ENCODE data around the gene RNF212B.
"Not testable (repeated sequence)": the region's sequence is repeated elsewhere in the genome, so short reads cannot be mapped to it uniquely, and the experiment has no call there.

The RNF212B gene

DNA sequence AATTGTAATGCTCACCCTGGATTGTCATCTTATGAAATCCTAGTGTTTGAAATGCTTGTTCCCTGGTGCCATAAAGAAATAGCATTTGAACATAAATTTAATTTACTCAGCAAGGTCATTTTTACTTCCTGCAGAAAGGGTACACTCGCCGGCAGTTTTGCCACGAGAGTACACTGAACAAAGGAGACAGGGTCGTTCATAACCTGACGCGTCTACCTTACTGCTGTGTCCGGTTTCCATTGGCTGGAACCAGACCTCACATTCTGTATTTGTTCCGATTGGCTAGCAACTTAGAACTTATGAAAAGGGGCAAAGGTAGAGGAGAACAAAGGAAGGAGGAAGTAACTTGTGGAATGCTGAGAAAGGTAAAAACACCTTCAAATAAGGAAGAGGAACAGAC lies 23.1 kb downstream of the RNF212B start:
- not testable (repeated sequence) for H3K27ac Mint-ChIP-seq; H3K9me3 Mint-ChIP-seq; H3K4me1 Mint-ChIP-seq (ENCODE audit: low read depth); H3K36me3 Mint-ChIP-seq (ENCODE audit: low read depth); H3K4me3 Mint-ChIP-seq
- H3K27me3 Mint-ChIP-seq: peaks cover 35% of the 10 kb centered on the region

DNA sequence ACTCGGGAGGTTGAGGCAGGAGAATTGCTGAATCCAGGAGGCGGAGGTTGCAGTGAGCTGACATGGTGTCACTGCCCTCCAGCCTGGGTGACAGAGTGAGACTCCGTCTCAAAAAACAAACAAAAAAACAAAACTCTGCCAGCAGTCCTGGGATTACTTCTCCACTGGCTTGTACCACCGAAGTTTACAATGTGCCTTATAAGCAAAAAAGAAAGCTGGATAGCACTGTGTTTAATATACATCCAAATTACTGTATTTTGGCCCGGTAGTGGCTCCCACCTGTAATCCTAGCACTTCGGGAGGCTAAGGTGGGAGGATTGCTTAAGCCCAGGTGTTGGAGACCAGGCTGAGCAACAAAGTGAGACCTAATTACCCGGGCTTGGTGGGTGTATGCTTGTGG lies 31.5 kb downstream of the RNF212B start:
- no peak overlapping the region for H3K4me3 Mint-ChIP-seq
- H3K9me3 Mint-ChIP-seq: no peaks in the 10 kb centered on the region
- H3K27ac Mint-ChIP-seq: no peak overlapping the region
- H3K27me3 Mint-ChIP-seq: peaks cover 3% of the 10 kb centered on the region
- no peaks in the 10 kb centered on the region for H3K36me3 Mint-ChIP-seq (ENCODE audit: low read depth)
- H3K4me1 Mint-ChIP-seq (ENCODE audit: low read depth): no peaks in the 10 kb centered on the region

DNA sequence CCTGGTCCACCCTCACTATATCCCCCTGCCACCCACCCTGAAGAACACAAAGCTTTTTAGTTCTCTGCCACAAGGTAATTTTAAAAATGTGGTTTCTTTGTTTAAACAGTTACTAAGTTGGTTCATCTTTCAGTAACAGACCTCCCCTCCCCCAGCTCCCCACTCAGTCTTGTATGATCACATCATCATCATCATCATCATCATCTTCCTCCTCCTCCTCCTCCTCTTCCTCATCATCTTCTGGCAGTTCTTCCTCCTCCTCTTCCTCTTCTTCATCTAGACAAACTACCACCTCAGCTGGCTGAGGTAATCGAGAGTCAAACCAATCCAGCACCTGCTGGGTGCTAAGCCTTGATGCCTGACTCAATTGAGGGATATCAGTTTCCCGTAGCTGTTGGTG lies 37.7 kb downstream of the RNF212B start:
- H3K27ac Mint-ChIP-seq: peak overlapping the region; percentile 66
- peaks cover 11% of the 10 kb centered on the region for H3K36me3 Mint-ChIP-seq (ENCODE audit: low read depth)
- no peaks in the 10 kb centered on the region for H3K9me3 Mint-ChIP-seq
- no peaks in the 10 kb centered on the region for H3K4me1 Mint-ChIP-seq (ENCODE audit: low read depth)
- no peaks in the 10 kb centered on the region for H3K27me3 Mint-ChIP-seq
- no peak overlapping the region for H3K4me3 Mint-ChIP-seq

DNA sequence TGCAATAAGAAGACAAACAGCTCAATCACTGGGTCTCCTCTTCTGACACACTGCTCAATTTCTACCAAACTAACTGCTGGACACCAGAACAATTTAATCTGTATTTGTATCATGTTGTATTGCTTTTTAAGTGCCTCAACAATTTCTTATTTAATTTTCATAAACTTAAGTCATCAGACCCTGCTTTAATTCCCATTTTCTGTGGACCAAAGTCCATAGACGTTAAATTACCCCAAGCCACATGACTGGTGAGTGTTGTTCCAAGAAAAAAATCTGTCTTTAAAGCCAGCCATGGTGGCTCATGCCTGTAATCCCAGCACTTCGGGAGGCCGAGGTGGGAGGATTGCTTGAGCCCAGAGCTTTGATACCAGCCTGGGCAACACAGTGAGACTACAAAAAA lies 39.5 kb downstream of the RNF212B start:
- no peaks in the 10 kb centered on the region for H3K27me3 Mint-ChIP-seq
- no peaks in the 10 kb centered on the region for H3K4me1 Mint-ChIP-seq (ENCODE audit: low read depth)
- no peaks in the 10 kb centered on the region for H3K9me3 Mint-ChIP-seq
- H3K4me3 Mint-ChIP-seq: no peak overlapping the region
- peaks cover 11% of the 10 kb centered on the region for H3K36me3 Mint-ChIP-seq (ENCODE audit: low read depth)
- no peak overlapping the region for H3K27ac Mint-ChIP-seq

DNA sequence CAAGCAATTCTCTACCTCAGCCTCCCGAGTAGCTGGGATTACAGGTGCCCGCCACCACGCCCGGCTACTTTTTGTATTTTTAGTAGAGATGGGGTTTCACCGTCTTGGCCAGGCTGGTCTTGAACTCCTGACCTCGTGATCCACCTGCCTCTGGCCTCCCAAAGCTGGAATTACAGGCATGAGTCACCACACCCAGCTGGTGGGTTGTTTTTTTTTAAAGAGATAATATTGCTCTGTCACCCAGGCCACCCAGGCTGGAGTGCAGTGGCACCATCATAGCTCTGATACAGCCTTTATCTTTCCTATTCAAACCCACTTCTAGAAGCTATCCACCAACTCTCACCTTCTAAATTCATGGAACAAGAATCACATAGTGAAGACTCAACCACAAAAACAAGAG lies 40.2 kb downstream of the RNF212B start:
- H3K9me3 Mint-ChIP-seq: not testable (repeated sequence)

DNA sequence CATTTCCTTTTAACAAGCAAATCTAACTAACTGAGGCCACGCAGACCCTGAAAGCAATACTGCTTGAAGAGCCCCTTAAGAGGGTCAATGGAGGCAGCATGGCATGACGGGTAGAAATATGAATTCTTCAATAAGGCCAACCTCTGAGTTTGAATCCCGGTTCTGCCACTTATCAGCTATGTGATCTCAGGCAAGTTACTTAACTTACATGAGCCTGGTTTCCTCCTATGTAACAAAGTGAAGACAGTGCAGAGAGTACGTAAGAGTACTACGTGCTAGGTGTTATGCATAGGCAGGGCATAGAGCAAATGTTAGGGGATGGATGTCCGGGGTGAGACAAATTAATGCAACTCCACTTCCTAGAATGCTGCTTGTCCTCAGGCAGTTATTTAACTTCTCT lies 43.5 kb downstream of the RNF212B start:
- H3K27me3 Mint-ChIP-seq: no peaks in the 10 kb centered on the region
- H3K4me3 Mint-ChIP-seq: no peak overlapping the region
- H3K4me1 Mint-ChIP-seq (ENCODE audit: low read depth): peaks cover 23% of the 10 kb centered on the region
- H3K27ac Mint-ChIP-seq: no peak overlapping the region
- no peaks in the 10 kb centered on the region for H3K9me3 Mint-ChIP-seq
- H3K36me3 Mint-ChIP-seq (ENCODE audit: low read depth): peaks cover 8% of the 10 kb centered on the region

More for the DNA sequence above, 40.2 kb downstream of the RNF212B start:
- H3K4me1 Mint-ChIP-seq (ENCODE audit: low read depth); H3K4me3 Mint-ChIP-seq; H3K27ac Mint-ChIP-seq; H3K27me3 Mint-ChIP-seq: not testable (repeated sequence)
- peaks cover 13% of the 10 kb centered on the region for H3K36me3 Mint-ChIP-seq (ENCODE audit: low read depth)

DNA sequence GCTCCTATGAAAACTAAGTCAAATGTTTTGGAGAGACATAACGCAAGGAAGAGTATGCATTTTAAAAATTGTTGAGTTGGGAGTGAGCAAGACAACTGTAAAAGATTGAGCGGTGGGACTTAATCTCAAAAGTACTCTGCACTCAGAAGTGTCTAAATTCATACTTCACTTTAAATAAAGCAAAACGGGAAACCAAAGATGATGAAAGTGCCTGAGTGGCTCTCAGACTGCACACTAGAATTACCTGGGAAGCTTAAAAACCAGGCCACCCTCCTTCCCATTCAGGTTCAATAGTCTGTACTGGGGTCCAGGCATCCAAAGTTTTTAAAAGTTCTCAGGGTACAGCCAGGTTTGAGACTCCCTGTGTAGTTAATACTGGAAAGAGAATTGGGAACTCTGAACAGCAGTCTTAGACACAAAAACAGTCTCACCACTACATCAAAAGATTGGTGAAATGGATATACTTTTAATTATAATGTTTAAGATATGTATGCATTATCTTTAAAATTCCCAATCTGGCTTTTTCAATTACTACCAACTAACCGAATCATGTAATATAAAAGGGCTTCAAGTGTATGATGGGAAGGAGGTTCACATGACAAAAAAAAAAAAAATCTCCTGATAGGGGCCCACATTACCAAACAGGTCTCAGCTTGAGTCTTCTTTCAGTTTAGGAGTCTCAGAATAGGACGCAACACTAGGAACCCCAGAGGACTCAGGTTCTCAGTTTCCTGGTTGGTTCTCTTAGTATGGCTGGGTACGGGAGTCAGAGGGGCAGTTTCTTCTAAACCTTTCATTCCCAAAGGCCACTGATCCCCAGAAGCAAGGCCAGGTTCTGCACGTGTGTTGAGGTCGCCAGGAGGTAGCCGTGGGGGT lies 47.2 kb downstream of the RNF212B start:
- H3K9me3 Mint-ChIP-seq: no peaks in the 10 kb centered on the region
- H3K4me1 Mint-ChIP-seq (ENCODE audit: low read depth): peaks cover 31% of the 10 kb centered on the region
- no peaks in the 10 kb centered on the region for H3K27me3 Mint-ChIP-seq
- peak overlapping the region; percentile 96 for H3K4me3 Mint-ChIP-seq
- peaks cover 8% of the 10 kb centered on the region for H3K36me3 Mint-ChIP-seq (ENCODE audit: low read depth)
- peak overlapping the region; percentile 95 for H3K27ac Mint-ChIP-seq

DNA sequence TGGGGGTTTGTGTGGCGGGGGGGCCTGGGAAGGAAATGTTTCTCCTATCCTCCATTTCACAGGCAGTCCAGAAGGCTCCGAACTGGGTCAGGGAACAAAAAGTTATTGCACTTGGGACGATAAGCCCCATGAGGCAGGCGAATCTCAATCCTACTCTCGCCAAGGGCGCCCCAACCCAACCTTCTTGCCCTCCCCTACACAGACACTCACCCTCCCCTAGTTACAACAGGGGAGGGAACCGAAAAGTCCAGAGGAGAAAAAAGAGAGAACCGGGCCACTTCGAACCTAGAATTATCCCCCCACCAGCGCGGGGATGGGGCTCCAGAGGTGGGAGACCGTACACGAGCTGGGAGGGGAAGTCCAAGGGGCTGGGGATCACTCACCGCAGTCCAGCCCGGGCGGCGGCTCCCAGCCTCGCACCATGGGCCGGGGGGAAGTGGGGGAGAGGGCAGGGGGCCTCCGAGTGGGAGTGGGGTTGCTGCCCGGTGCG lies 47.8 kb downstream of the RNF212B start:
- Mint-ChIP-seq H3K4me3 (peak overlapping the region; percentile 96), H3K36me3 (ENCODE audit: low read depth) (peaks cover 8% of the 10 kb centered on the region), H3K27ac (peak overlapping the region; percentile 95), H3K27me3 (no peaks in the 10 kb centered on the region), H3K9me3 (no peaks in the 10 kb centered on the region), H3K4me1 (ENCODE audit: low read depth) (peaks cover 31% of the 10 kb centered on the region)

DNA sequence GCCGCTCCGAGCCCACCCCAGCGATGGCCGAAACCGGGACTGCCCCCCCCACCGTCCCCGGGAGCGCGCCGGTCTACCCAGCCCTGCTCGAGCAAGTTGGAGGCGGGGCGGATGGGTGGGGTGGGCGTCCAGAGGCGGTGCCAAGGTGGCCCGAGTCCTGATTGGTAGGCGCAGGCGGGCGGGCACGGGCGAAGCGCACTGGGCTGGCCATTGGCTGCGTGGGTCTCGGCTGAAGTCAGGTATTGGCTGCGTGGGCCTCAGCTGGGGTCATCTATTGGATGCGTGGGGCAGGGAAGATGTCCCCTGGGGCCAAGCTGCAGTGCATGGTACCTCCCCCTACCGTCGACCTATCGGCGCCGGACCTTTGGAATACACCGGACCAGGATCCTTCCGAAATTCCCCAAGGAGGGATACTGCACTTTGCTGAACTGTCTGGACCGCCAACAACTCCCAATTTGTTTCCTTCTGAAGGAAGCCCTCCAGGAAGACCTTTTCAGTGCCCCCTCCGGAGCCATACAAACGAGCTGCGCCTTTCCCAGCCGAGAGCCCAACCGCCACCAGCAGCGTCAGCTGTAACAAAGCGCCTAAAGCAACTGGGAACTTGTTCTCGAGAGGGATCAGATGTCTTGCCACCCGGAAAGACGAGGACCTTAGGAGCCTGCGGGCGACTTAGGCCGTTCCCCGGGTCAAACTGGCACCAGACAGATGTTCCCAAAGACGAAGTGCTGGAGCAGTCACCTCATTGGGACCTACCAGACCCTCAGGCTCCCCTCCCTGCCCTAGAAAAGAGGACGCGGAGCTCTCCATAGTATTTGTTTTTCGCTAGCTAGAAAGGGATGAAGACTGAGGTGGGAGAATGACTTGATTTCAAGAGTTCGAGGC lies 48.5 kb downstream of the RNF212B start, which contains the start of gene HOMEZ:
HOMEZ (minus strand) TSS at position 113 of the 882 bp plus-strand sequence. CDS start 180 bp downstream, outside the sequence.
- peaks cover 8% of the 10 kb centered on the region for H3K36me3 Mint-ChIP-seq (ENCODE audit: low read depth)
- H3K27ac Mint-ChIP-seq: peak within 1 kb of the TSS; percentile 95
- H3K27me3 Mint-ChIP-seq: no peaks in the 10 kb centered on the region
- H3K9me3 Mint-ChIP-seq: no peaks in the 10 kb centered on the region
- H3K4me1 Mint-ChIP-seq (ENCODE audit: low read depth): peaks cover 31% of the 10 kb centered on the region
- H3K4me3 Mint-ChIP-seq: peak within 1 kb of the TSS; percentile 96

DNA sequence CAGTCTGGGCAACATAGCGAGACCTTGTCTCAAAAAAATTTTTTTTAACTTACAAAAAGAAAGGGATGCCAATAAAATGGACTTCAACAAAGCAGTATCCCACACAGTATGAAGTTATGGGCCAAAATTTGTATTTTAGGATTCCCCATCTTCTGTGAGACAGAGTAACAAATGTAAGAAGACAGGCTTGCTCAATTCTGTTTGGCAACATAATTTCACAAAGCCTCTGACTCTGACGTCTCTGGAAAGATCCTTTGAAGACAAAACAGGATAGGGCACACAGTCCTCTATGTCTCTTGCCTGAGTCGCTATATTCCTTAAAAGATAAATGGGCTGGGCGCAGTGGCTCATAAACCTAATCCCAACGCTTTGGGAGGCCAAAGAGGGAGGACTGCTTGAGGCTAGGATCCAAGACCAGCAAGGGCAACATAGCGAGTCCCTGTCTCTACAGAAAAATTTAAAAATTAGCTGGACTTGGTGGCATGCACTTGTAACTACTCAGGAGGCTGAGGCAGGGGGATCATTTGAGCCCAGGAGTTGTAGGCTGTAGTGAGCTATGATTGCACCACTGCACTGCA lies 49.3 kb downstream of the RNF212B start:
- no peaks in the 10 kb centered on the region for H3K9me3 Mint-ChIP-seq
- peaks cover 31% of the 10 kb centered on the region for H3K4me1 Mint-ChIP-seq (ENCODE audit: low read depth)
- peaks cover 8% of the 10 kb centered on the region for H3K36me3 Mint-ChIP-seq (ENCODE audit: low read depth)
- no peaks in the 10 kb centered on the region for H3K27me3 Mint-ChIP-seq
- H3K4me3 Mint-ChIP-seq: peak overlapping the region; percentile 96
- H3K27ac Mint-ChIP-seq: peak overlapping the region; percentile 95

DNA sequence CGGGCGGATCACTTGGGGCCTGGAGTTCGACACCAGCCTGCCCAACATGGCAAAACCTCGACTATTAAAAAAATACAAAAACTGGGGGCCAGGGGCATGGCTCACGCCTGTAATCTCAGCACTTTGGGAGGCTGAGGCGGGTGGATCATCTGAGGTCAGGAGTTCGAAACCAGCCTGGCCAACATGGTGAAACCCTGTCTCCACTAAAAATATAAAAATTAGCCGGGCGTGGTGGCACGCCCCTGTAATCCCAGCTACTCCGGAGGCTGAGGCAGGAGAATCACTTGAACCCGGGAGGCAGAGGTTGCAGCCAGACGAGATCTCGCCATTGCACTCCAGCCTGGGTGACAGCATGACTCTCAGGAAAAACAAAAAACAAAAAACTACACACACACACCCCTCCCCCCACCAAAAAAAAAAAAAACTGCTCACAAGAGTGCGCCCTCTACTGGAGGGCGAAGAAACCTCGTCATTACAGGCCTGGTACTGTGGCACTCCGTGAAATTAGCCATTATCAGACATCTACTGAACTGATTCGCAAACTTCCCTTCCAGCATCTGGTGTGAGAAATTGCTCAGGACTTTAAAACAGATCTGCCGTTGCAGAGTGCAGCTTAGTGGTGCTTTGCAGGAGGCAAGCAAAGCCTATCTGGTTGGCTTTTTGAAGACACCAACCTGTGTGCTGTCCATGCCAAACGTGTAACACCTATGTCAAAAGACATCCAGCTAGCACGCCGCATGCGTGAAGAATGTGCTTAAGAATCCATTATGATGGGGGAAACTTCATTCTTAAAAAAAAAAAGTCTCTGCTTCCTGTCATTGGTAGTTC lies 57.2 kb downstream of the RNF212B start:
- Mint-ChIP-seq H3K27ac (no peak overlapping the region), H3K4me3 (no peak overlapping the region)

DNA sequence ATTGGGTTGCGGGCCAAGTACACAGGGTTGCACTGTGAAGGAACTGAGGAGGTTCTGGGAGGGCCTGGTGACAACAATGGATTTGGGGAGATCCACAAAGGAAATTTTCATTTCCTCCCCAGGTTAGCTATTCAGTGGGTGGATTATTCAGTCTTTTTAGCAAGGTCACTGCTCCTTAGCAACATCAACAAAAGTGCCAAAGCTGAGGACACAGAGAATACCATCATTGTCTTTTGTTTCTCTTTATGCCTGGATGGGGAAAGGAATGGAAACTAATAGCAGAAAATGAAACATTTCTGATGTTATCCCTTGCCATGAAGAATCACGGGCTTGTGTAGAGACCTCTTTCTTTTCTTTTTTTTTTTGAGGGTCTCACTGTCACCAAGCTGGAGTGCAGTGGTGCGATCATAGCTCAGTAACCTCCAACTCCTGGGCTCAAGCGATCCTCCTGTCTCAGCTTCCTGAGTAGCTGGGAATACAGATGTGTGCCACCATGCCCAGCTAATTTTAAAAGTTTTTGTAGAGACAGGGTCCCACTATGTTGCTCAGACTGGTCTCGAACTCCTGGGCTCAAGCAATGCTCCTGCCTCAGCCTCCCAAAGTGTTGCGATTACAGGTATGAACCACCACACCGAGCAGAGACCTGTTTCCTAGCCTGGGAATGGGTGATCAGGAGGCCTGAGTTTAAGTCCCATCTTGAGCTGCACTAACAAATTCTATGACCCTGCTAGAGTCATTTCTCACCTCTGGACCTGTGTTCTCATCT lies 58.5 kb downstream of the RNF212B start:
- H3K27ac Mint-ChIP-seq: no peak overlapping the region
- no peaks in the 10 kb centered on the region for H3K27me3 Mint-ChIP-seq
- no peak overlapping the region for H3K4me3 Mint-ChIP-seq
- peaks cover 25% of the 10 kb centered on the region for H3K4me1 Mint-ChIP-seq (ENCODE audit: low read depth)
- H3K9me3 Mint-ChIP-seq: no peaks in the 10 kb centered on the region
- peaks cover 18% of the 10 kb centered on the region for H3K36me3 Mint-ChIP-seq (ENCODE audit: low read depth)

More for the DNA sequence above, 57.2 kb downstream of the RNF212B start:
- Mint-ChIP-seq H3K36me3 (ENCODE audit: low read depth) (peaks cover 18% of the 10 kb centered on the region), H3K27me3 (no peaks in the 10 kb centered on the region), H3K9me3 (no peaks in the 10 kb centered on the region), H3K4me1 (ENCODE audit: low read depth) (peaks cover 18% of the 10 kb centered on the region)

DNA sequence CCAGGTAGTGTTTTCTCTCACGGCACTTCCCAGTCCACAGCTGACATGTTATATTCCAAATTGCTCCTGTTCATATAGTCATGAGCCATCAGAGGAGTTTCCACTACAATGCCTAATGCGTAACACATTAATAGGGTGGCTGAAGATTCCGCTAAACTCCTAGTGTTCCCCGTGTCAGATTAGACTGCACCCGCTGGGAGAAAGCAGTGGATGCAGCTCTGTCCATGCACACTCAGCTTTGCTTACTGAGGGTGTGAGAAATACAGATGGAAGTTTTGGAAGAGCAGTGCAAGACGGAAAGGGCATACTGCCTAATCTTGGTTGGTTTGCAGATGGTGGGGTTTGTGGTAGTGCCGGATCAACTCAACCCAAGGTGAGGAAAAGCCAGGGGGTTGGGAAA lies 59.4 kb downstream of the RNF212B start:
- no peak overlapping the region for H3K27ac Mint-ChIP-seq
- peaks cover 18% of the 10 kb centered on the region for H3K36me3 Mint-ChIP-seq (ENCODE audit: low read depth)
- no peaks in the 10 kb centered on the region for H3K27me3 Mint-ChIP-seq
- H3K9me3 Mint-ChIP-seq: no peaks in the 10 kb centered on the region
- peaks cover 25% of the 10 kb centered on the region for H3K4me1 Mint-ChIP-seq (ENCODE audit: low read depth)
- H3K4me3 Mint-ChIP-seq: no peak overlapping the region
